Heart left ventricle (tissue), 16 donors: ENCODE results near the gene LRP2. TPM values are rescaled to one million over a fixed set of nuclear protein-coding genes. Genes with fewer than 3 reads are reported as not detected.

Source experiments
- ATAC-seq, 4 donors: fragments of 200-7000 bp; cut with Tn5 transposase; one replicate each; pipeline ENCODE4 v1.9.1; 2020 to 2022; ENCODE audit warnings: moderate library complexity in 4 of 4, mild to moderate bottlenecking in 3 of 4, moderate number of reproducible peaks in 1 of 4
- DNase-seq, 5 donors: peaks; one replicate each; pipeline ENCODE4 v3.0.0-alpha.2; 2020
- H3K27ac ChIP-seq, 12 donors: fragments of 200-600 bp; sonication (generic) in 4 of 12; one replicate each; pipeline versions ENCODE4 v1.5.0 to v1.8.0; 2016 to 2022; ENCODE audit warnings: mild to moderate bottlenecking in 2 of 12
- H3K27me3 ChIP-seq, 9 donors: fragments of 200-600 bp; sonication (generic) in 2 of 9; one replicate each; pipeline versions ENCODE4 v1.5.1 to v1.8.0; 2016 to 2022; ENCODE audit warnings: mild to moderate bottlenecking in 3 of 9
- H3K36me3 ChIP-seq, 9 donors: fragments of 200-600 bp; sonication (generic) in 2 of 9; one replicate each; pipeline versions ENCODE4 v1.5.0 to v1.8.0; 2018 to 2022; ENCODE audit warnings: mild to moderate bottlenecking in 2 of 9
- H3K4me1 ChIP-seq, 12 donors: fragments of 200-600 bp; sonication (generic) in 4 of 12; one replicate each; pipeline versions ENCODE4 v1.5.0 to v1.8.0; 2016 to 2022; ENCODE audit warnings: mild to moderate bottlenecking in 3 of 12
- H3K4me3 ChIP-seq, 12 donors: fragments of 200-600 bp; sonication (generic) in 4 of 12; one replicate each; pipeline versions ENCODE4 v1.5.0 to v1.8.0; 2017 to 2022; ENCODE audit warnings: mild to moderate bottlenecking in 9 of 12, moderate library complexity in 4 of 12
- H3K9me3 ChIP-seq, 12 donors: fragments of 200-600 bp; sonication (generic) in 4 of 12; one replicate each; pipeline versions ENCODE4 v1.5.0 to v1.8.0; 2016 to 2022; ENCODE audit warnings: mild to moderate bottlenecking in 1 of 12
- CTCF ChIP-seq, 12 donors: fragments of 200-600 bp; sonication (generic) in 4 of 12; IDR thresholded peaks; one replicate each; pipeline versions ENCODE4 v1.5.0 to v1.8.0; 2018 to 2022; ENCODE audit warnings: antibody characterized with exemption in 12 of 12, mild to moderate bottlenecking in 5 of 12
- POLR2A ChIP-seq, 2 donors: fragments of 450-650 bp; IDR thresholded peaks; one replicate each; pipeline ENCODE4 v1.6.1; 2017; ENCODE audit warnings: antibody characterized with exemption in 2 of 2, mild to moderate bottlenecking in 2 of 2, moderate library complexity in 2 of 2
- whole genome bisulfite sequencing, 4 donors: extraction: QIAGEN DNeasy Blood & Tissue Kit in 2 of 4; methylation state at CpG; one replicate each; pipeline versions ENCODE4 v1.1.5 to v1.1.7; 2013 to 2018; 5-methylcytosine and 5-hydroxymethylcytosine counted together
- intact Hi-C, 10 donors: fragments of 100-400 bp; cut with DNase I; formaldehyde crosslinking; loops; one replicate each; pipeline versions ENCODE4 v1.11.1 to v1.14.2; 2022
- polyA plus RNA-seq, 2 donors: library from polyadenylated mRNA; stranded (reverse); fragments of 200-250 nt; gene quantifications; one replicate each; pipeline ENCODE4 v1.2.3, GENCODE V29; 2013
- total RNA-seq, 9 donors: library from RNA; depleted of rRNA in 2 of 9; stranded (reverse); fragments of >200 nt in 2 of 9; fragmentation: NEBNext Ultra II Directional in 3 of 9; extraction: Animal tissue kit (Norgen Biotek cat#: 25700) in 3 of 9; gene quantifications; one replicate each; pipeline versions ENCODE4 v1.1.0 to v1.2.4, GENCODE V29; 2016 to 2023
- donor health status: ischemic (EF 13 %, LVEDD 7.1; RV severe dilation, severe dysfunction).
- donor health status: healthy with polysubstance abuse.
- donor health status: DM: no; HTN: yes; CAD: no.
- donor health status: DM: no; HTN: no; CAD: no.
- donor health status: ischemic (EF 25% LVEDD 6.9; RV normal size, moderate dysfunction).
- donor health status: ischemic (EF 25% LVEDD 5.7; RV mildly dilated, moderate dysfunction).
- donor health status: healthy.
- donor health status: DM: yes; HTN: yes; CAD: no.
- donor health status: ischemic (EF 35%, LVEDD 5.7; RV mildly dilated, moderate dysfunction).
- donor health status: nonischemic (EF 11% LVEDD 7.7; RV severe dilation, severe dysfunction).
- donor health status: DM: yes; HTN: yes; CAD: no.
- donor health status: PGD.
- donor health status: ischemic (EF 29% LVEDD 5.4; RV normal size, mild dysfunction).
- donor health status: nonischemic (EF 23%, LVEDD 6.1; RV moderate dilation, normal function).

LRP2 gene
- total and polyA plus RNA-seq, 11 donors = 0.01 to 13.6 (median 0.09) TPM; not detected in 5

- no peak overlapping the region for H3K27ac ChIP-seq
- 58 to 66% (median 62%) methylated on average over 6 of the region's 6 CpGs for WGBS, 4 donors
- TF ChIP-seq CTCF (IDR thresholded peaks at IDR 0.05) = no peak
- TF ChIP-seq POLR2A (IDR thresholded peaks at IDR 0.05) = no peak
- H3K36me3 ChIP-seq = no peaks in the 10 kb centered on the region
- H3K4me3 ChIP-seq = no peak overlapping the region
- no peaks in the 10 kb centered on the region for H3K27me3 ChIP-seq
- H3K9me3 ChIP-seq = no peaks in the 10 kb centered on the region
- DNase-seq (no peak), ATAC-seq (no peak)
- no peaks in the 10 kb centered on the region for H3K4me1 ChIP-seq
- intact Hi-C loops = no loop called here
Observed at GRCh38 chr2:169348321-169349024, 13.9 kb downstream of the LRP2 start.

- ATAC-seq = no peak
- Histone ChIP-seq H3K27ac (no peak overlapping the region), H3K4me1 (no peaks in the 10 kb centered on the region), H3K27me3 (peaks cover 0 to 4% (median 0%) of the 10 kb centered on the region in 9 donors), H3K4me3 (no peak overlapping the region), H3K9me3 (no peaks in the 10 kb centered on the region), H3K36me3 (no peaks in the 10 kb centered on the region)
- 65 to 77% (median 68%) methylated on average over 7 of the region's 7 CpGs for WGBS, 4 donors
- no peak for DNase-seq
- TF ChIP-seq POLR2A (IDR thresholded peaks at IDR 0.05) (no peak), CTCF (IDR thresholded peaks at IDR 0.05) (no peak)
- intact Hi-C loops = no loop called here
Observed at GRCh38 chr2:169345486-169346437, 16.6 kb downstream of the LRP2 start.

DNA sequence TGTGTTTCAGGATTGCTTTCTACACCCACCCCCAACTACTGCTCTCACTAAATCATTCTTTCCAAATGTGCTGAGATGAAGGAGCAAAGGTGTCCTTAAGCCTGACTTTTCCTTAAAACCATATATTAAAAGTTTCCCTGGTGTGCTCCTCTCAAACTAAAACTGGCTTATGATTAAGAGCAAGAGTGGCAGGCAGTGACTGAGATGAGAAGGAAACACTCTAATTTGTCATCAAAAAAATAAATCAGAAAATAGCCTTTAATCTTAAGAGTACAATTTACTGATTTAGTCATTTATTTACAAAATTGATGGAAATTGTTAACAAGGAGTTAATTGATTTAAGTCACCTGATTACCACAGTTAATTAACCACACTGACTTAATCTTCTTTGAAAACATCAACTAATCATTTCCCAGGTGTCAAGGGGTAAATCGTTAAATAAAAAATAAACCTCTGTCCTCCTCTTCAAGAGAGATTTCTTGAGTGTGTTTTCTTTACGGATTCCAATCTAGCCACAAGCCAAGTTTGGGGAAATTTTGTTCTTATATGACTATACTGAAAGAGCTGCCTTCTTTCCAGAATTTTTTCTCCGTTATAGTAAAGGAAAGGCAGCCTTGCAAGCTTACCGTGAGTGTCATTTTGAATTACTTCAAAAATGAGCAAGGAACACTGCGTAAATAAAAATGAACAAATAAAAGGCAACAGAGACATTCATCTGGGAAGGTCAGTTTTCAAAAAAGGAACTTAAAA is 17.4 kb downstream of the LRP2 start:
- Histone ChIP-seq H3K27me3 (peaks cover 0 to 7% (median 0%) of the 10 kb centered on the region in 9 donors), H3K27ac (no peak overlapping the region), H3K4me3 (no peak overlapping the region), H3K4me1 (no peaks in the 10 kb centered on the region), H3K36me3 (no peaks in the 10 kb centered on the region), H3K9me3 (no peaks in the 10 kb centered on the region)
- intact Hi-C loops = no loop called here
- WGBS, 4 donors = 77 to 78% (median 77%) methylated on average over 5 of the region's 5 CpGs
- TF ChIP-seq POLR2A (IDR thresholded peaks at IDR 0.05) = no peak
- TF ChIP-seq CTCF (IDR thresholded peaks at IDR 0.05) = no peak
- DNase-seq (no peak), ATAC-seq (no peak)

GRCh38 chr2:169343202-169343601 is 19.1 kb downstream of the LRP2 start:
- Histone ChIP-seq H3K36me3 (no peaks in the 10 kb centered on the region), H3K4me3 (no peak overlapping the region), H3K4me1 (no peaks in the 10 kb centered on the region), H3K9me3 (no peaks in the 10 kb centered on the region), H3K27me3 (peaks cover 0 to 9% (median 0%) of the 10 kb centered on the region in 9 donors), H3K27ac (no peak overlapping the region)
- TF ChIP-seq POLR2A (IDR thresholded peaks at IDR 0.05) (no peak), CTCF (IDR thresholded peaks at IDR 0.05) (no peak)
- no peak for ATAC-seq
- no peak for DNase-seq
- intact Hi-C loops = no loop called here
